Activated CD8-positive, alpha-beta memory T cell treated with anti-CD3 and anti-CD28 coated beads, Interleukin-2, amount 10 ng/mL, durations not matched to agents 7 days and 5 days (primary cell): ENCODE measurements around the gene ADAMTSL3. TPM values are rescaled to one million over a fixed set of nuclear protein-coding genes. Genes with fewer than 3 reads are reported as not detected.
A peak's percentile ranks its signal among the peaks of the same experiment; 100 is the strongest.
"Not testable (repeated sequence)": the region's sequence is repeated elsewhere in the genome, so short reads cannot be mapped to it uniquely, and the experiment has no call there.

ENCODE experiments used
- ATAC-seq: fragments of 150-1000 bp; cut with Tn5 transposase; one replicate; pipeline ENCODE4 v1.10.0; 2021; ENCODE audit warnings: moderate library complexity
- CTCF ChIA-PET: fragments of 350-600 bp; sonication (Branson Sonifier 250); formaldehyde crosslinking; loops from one replicate; lab custom pipeline; 2021; ENCODE audit warnings: antibody characterized with exemption; lab: Charles Lee
- DNase-seq: peaks from one replicate; pipeline ENCODE4 v3.0.0-alpha.2; 2020
- H3K27ac Mint-ChIP-seq: one replicate; pipeline ENCODE4 v1.8.0; 2021; ENCODE audit warnings: mild to moderate bottlenecking, mixed read lengths
- H3K27me3 Mint-ChIP-seq: one replicate; pipeline ENCODE4 v1.8.0; 2021; ENCODE audit warnings: mixed read lengths
- H3K36me3 Mint-ChIP-seq: one replicate; pipeline ENCODE4 v1.8.0; 2021; ENCODE audit warnings: mild to moderate bottlenecking, mixed read lengths
- H3K4me1 Mint-ChIP-seq: one replicate; pipeline ENCODE4 v1.8.0; 2021; ENCODE audit warnings: mixed read lengths
- H3K4me3 Mint-ChIP-seq: one replicate; pipeline ENCODE4 v1.8.0; 2021; ENCODE audit warnings: mild to moderate bottlenecking, moderate library complexity, mixed read lengths
- H3K9me3 Mint-ChIP-seq: one replicate; pipeline ENCODE4 v1.8.0; 2022; ENCODE audit warnings: low read depth, mixed read lengths
- total RNA-seq, 2 experiments: library from RNA; stranded (reverse); gene quantifications; one replicate each; pipeline ENCODE4 v1.2.3, GENCODE V29; 2021

Gene ADAMTSL3
- total RNA-seq, 2 experiments from 2014 or later = not detected

DNA sequence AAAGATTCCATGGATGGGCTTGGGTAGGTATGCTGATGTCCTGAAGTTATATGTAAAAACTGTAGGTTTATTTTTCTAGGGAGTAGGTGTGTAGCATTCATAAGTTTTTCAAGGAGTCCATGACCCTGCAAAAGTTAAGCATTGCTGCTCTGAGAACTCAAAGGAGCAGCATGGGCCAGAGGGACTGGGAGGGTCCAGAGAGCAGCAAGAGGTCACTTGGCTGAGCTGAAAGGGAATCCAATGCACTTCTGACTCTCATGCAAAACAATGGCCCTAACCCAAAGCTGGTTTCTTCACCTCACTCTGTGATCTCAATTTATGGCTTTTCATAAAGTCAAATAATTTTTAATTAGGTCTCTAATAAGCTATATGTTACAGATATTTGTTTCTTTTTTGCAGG is 383.4 kb downstream of the ADAMTSL3 start:
- H3K4me1 Mint-ChIP-seq = no peaks in the 10 kb centered on the region
- H3K9me3 Mint-ChIP-seq = no peaks in the 10 kb centered on the region
- no peaks in the 10 kb centered on the region for H3K36me3 Mint-ChIP-seq
- ATAC-seq = no peak
- H3K4me3 Mint-ChIP-seq = no peak overlapping the region
- no peak overlapping the region for H3K27ac Mint-ChIP-seq
- CTCF ChIA-PET = no interaction called here
- no peak for DNase-seq
- peaks cover 8% of the 10 kb centered on the region for H3K27me3 Mint-ChIP-seq

DNA sequence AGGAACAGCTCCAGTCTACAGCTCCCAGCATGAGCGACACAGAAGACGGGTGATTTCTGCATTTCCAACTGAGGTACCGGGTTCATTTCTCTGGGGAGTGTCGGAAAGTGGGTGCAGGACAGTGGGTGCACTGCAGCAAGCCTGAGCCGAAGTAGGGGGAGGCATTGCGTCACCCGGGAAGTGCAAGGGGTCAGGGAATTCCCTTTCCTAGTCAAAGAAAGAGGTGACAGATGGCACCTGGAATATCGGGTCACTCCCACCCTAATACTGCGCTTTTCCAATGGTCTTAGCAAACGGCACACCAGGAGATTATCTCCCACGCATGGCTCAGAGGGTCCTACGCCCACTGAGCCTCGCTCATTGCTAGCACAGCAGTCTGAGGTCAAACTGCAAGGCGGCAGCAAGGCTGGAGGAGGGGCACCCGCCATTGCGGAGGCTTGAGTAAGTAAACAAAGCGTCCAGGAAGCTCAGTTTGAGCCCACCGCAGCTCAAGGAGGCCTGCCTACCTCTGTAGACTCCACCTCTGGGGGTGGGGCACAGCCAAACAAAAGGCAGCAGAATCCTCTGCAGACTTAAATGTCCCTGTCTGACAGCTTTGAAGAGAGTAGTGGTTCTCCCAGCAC is 388.6 kb downstream of the ADAMTSL3 start:
- H3K4me3 Mint-ChIP-seq, DNase-seq, H3K36me3 Mint-ChIP-seq, CTCF ChIA-PET, H3K9me3 Mint-ChIP-seq, H3K4me1 Mint-ChIP-seq, H3K27ac Mint-ChIP-seq, H3K27me3 Mint-ChIP-seq, ATAC-seq: not testable (repeated sequence)

DNA sequence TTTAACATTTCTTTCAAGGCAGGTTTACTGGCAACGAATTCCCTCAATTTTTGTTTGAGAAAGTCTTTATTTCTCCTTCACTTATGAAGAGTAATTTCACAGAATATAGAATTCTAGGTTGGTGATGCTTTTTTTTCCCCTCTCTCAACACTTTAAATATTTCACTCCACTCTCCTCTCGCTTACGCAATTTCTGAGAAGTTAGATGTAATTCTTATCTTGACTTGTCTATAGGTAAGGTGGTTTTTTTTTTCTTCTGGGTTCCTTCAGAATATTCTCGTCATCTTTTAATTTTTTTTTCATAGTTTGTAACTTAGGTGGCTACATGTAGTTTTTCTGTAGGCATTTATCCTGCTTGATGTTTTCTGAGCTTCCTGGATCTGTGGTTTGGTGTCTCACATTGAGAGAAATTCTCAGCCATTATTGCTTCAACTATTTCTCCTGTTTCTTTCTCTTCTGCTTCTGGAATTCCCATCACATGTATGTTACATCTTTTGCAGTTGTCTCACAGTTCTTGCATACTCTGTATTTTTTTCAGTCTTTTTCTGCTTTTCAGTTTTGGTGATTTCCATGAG is 392.2 kb downstream of the ADAMTSL3 start:
- ATAC-seq = no peak
- Mint-ChIP-seq H3K4me1 (no peaks in the 10 kb centered on the region), H3K36me3 (no peaks in the 10 kb centered on the region), H3K27me3 (peaks cover 2% of the 10 kb centered on the region), H3K9me3 (no peaks in the 10 kb centered on the region), H3K4me3 (no peak overlapping the region), H3K27ac (no peak overlapping the region)
- CTCF ChIA-PET = no interaction called here
- no peak for DNase-seq

DNA sequence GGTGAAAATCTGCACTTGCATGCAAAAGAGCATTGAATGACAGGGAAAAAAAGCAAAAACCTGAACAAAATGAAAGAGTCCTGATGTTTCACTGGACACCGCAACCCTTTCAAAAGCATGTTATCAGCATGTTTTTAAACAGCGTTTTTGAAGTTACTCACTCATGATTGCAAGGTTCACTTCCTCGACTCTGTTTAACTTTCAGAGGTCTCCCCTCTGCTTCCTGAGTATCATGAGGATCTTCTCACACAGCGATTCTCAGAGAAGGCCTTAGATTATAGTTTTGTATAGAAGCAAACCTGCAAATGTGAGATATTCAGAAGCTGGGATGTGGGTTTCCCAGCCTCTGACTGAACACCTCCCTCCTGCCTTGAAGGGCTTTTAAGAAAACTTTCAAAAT is 395.6 kb downstream of the ADAMTSL3 start:
- H3K4me1 Mint-ChIP-seq, H3K9me3 Mint-ChIP-seq, H3K4me3 Mint-ChIP-seq, H3K27ac Mint-ChIP-seq, H3K36me3 Mint-ChIP-seq, H3K27me3 Mint-ChIP-seq, ATAC-seq, CTCF ChIA-PET, DNase-seq: not testable (repeated sequence)

DNA sequence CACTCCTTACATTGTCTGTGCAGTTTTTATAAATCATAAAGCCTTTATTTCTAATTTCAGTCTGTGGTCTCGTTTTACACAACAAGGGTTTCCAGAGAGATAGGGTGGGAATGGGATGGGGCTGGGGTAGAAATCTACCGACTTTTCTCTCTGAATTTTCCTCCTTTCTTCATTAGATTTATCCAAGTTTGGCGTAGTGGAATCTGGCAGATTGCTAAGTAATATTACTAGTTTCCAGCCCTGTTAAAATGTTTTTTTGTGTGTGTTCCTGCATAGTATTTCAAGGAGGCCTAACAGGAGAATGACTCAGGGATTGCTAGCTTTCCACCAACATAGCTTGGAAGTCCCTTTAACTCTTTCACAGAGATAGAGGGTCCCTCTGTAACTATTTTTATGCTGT is 396.2 kb downstream of the ADAMTSL3 start:
- no peaks in the 10 kb centered on the region for H3K9me3 Mint-ChIP-seq
- H3K4me1 Mint-ChIP-seq = no peaks in the 10 kb centered on the region
- H3K36me3 Mint-ChIP-seq = no peaks in the 10 kb centered on the region
- CTCF ChIA-PET = no interaction called here
- no peak overlapping the region for H3K4me3 Mint-ChIP-seq
- DNase-seq (no peak), ATAC-seq (no peak)
- H3K27me3 Mint-ChIP-seq = no peaks in the 10 kb centered on the region
- no peak overlapping the region for H3K27ac Mint-ChIP-seq

DNA sequence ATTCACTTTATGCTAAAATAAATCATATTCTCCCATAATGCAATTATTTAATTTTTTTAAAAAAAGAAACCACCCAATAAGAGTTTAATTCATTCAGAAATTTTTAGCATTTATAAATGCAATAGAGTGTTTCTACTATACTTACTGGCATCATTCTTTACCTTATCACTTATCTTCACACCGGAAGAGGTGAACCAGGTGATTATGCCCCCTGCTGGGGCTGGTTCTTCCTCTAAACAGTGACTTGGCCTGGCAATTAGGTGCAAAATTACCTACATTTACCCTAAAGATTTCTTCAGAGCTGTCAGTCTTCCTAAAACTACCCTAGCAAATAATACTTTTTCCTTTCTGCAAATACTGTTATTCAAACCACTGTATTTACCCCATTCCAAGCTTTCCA is 397.2 kb downstream of the ADAMTSL3 start:
- H3K27me3 Mint-ChIP-seq, H3K4me1 Mint-ChIP-seq, ATAC-seq, H3K27ac Mint-ChIP-seq, DNase-seq, H3K4me3 Mint-ChIP-seq, H3K9me3 Mint-ChIP-seq, H3K36me3 Mint-ChIP-seq, CTCF ChIA-PET: not testable (repeated sequence)

DNA sequence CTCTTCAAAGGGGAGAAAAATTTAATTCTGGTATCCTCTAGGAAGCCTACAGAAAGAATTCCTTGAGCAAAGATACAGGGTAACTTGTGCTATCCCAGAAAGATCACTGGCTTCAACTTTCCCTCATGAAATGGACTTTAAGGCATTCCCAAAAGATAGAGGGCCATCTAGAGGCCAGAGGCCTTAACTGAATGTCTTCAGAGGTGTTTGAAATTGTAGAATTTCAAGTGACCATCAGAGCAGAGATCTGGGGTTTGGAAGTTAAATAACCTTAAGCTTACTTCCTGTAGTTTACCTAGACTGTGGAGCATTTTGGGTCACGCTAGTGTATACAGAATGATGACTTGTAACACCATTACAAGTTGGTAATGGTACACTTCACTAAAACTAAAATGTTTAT is 400.6 kb downstream of the ADAMTSL3 start:
- H3K27me3 Mint-ChIP-seq, H3K4me1 Mint-ChIP-seq, CTCF ChIA-PET, H3K27ac Mint-ChIP-seq, H3K36me3 Mint-ChIP-seq, H3K9me3 Mint-ChIP-seq, ATAC-seq, H3K4me3 Mint-ChIP-seq, DNase-seq: not testable (repeated sequence)

DNA sequence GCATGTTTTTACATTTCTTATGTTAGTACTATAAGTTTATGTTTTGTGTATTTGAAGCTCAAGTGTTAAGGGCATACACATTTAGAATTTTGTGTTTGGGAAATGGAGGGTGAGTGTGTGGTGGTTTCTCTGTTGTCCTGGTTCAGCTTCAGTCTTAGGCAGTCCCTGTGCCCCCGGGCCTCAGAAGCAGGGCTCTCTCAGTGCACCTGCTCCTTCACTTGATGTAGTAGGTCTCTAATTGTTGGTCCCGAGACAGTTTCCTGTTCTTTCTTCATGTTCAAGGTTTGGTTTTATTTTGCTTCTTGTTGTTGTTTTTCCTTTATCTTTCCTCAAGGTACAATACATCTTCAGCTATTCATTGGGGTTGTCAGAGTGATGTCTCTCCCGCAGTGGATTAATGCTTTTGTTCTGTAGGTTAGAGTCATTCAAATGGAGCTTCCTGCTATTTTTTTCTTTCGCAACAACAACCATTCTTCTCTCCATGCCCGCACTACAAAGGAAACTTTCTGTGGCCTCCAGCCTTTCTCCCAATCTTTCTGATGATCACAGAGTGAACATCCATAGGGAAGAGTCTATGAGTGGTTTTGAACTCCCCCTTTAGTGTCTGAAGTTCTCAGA is 403.9 kb downstream of the ADAMTSL3 start:
- CTCF ChIA-PET = no interaction called here
- ATAC-seq (no peak), DNase-seq (no peak)
- peaks cover 7% of the 10 kb centered on the region for H3K9me3 Mint-ChIP-seq
- no peaks in the 10 kb centered on the region for H3K27me3 Mint-ChIP-seq
- H3K27ac Mint-ChIP-seq = no peak overlapping the region
- no peak overlapping the region for H3K4me3 Mint-ChIP-seq
- no peaks in the 10 kb centered on the region for H3K36me3 Mint-ChIP-seq
- H3K4me1 Mint-ChIP-seq = no peaks in the 10 kb centered on the region

DNA sequence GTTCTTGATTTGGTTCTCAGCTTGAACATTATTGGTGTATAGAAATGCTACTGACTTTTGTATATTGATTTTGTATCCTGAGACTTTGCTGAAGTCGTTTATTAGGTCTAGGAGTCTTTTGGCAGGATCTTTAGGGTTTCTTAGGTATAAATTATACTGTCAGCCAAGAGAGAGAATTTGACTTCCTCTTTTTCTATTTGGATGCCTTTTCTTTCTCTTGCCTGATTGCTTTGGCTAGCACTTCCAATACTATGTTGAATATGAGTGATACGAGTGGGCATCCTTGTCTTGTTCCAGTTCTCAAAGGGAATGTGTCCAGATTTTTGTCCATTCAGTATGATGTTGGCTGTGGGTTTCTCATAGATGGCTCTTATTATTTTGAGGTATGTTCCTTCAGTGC is 409.8 kb downstream of the ADAMTSL3 start:
- H3K4me3 Mint-ChIP-seq, H3K9me3 Mint-ChIP-seq, H3K4me1 Mint-ChIP-seq, ATAC-seq, H3K27me3 Mint-ChIP-seq, H3K36me3 Mint-ChIP-seq, DNase-seq, H3K27ac Mint-ChIP-seq, CTCF ChIA-PET: not testable (repeated sequence)

DNA sequence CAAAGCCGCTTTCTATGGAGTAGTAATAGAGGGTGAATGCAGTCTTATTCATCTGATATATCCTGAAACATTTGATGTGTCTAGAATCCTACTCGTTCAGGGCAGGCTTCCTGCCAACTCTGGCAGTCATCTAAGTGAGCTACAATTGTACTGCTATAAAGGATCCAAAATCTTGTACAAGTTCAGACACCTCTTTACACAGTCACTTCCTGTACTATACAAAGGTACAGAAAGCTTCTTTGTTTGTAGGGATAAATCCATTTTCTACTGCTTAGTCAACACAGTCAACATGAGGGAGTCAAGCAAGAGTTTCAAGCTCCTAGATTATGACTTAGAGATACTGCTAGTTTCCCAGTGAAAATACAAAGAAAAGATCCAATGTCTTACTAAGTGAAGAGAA is 414.8 kb downstream of the ADAMTSL3 start:
- H3K4me1 Mint-ChIP-seq, ATAC-seq, H3K4me3 Mint-ChIP-seq, H3K36me3 Mint-ChIP-seq, H3K9me3 Mint-ChIP-seq, DNase-seq, H3K27ac Mint-ChIP-seq: not testable (repeated sequence)
- CTCF ChIA-PET = interaction anchor here (0.6 kb wide), 1 partner anchor 35 kb away, joined by 3 read pairs; no protein-coding TSS in a partner anchor
- H3K27me3 Mint-ChIP-seq = peaks cover 13% of the 10 kb centered on the region

DNA sequence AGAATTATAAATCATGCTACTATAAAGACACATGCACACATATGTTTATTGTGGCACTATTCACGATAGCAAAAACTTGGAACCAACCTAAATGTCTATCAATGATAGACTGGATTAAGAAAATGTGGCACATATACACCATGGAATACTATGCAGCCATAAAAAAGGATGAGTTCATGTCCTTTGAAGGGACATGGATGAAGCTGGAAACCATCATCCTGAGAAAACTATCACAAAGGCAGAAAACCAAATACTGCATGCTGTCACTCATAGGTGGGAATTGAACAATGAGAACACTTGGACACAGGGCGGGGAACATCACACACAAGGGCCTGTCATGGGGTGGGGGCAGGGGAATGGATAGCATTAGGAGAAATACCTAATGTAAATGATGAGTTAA is 424.1 kb downstream of the ADAMTSL3 start:
- H3K36me3 Mint-ChIP-seq, H3K9me3 Mint-ChIP-seq, H3K4me1 Mint-ChIP-seq, H3K4me3 Mint-ChIP-seq, H3K27ac Mint-ChIP-seq, ATAC-seq, DNase-seq, CTCF ChIA-PET: not testable (repeated sequence)
- peaks cover 69% of the 10 kb centered on the region for H3K27me3 Mint-ChIP-seq

DNA sequence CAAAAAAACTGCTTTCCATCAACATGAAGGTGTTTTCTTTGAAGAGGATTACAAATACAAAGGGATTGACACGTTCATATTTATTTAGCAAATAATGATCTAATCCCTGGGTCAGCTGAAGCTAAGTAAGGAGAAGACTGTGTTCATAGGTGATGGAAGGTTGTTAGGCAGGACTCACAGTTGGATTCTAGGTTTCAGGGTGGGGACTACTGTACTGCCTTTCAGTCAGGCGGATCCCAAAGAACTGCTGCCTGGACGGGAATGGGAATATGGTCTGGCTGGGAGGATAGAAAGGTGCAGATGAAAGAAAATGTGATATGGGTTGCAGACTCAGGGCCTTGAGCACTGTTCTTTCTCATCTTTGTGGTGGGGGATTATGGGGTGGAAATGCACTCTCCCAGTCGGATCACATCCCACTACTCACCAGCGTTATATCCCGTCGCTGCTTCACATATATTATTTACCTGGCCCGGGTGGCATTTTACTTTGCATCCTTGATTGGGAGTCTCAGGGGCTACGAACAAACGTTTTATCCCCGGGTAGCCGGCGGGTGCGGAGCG is 425.5 kb downstream of the ADAMTSL3 start:
- peaks cover 73% of the 10 kb centered on the region for H3K27me3 Mint-ChIP-seq
- H3K36me3 Mint-ChIP-seq, H3K4me1 Mint-ChIP-seq, CTCF ChIA-PET, DNase-seq, ATAC-seq, H3K9me3 Mint-ChIP-seq, H3K27ac Mint-ChIP-seq: not testable (repeated sequence)
- H3K4me3 Mint-ChIP-seq = peak overlapping the region; percentile 69

DNA sequence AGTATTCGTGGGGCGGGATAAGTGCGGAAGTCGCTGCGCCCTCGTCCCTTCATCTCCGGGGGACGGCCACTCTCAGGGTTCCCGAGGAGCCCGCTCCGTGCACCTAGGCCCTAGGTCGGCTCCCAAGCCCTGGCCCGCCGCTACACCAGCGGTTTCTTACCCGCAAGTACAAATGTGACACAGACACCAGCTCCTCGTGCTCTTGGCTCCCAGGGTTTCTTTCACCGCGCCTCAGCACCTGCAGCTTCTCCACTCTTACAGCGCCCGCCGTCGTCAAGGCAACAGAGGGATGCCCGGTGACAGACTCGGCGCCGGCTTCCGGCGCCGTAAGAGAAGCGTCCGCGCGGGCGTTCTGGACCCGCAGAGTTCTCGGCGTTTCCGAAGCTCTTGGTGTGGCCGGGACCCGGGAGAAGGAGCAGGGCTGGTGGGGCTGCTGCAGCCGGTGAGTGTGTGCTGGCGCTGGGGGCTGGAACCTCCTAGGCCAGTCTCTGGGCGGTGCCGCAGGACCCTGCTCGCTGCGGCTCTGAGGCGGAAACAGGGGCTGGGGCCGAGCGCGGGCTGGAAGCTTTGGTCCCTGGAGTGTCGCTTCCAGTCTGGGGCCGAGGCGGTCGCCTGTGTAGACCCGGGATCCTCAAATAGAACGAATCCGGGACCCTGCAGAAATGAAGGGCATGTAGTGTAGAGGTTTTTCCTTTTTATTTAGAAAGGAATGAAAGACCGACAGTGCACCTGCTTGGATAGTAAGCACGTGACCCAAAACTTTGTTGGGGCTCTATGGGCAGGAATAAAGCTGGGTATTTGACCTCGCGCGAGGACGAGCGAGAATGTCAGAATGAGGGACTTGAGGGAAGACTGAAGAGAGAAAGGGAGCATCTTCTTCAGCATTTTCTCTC is 426.2 kb downstream of the ADAMTSL3 start:
- H3K27me3 Mint-ChIP-seq = peaks cover 69% of the 10 kb centered on the region

More for the DNA sequence above, 426.2 kb downstream of the ADAMTSL3 start:
- Mint-ChIP-seq H3K27ac (no peak overlapping the region), H3K4me3 (peak overlapping the region; percentile 69), H3K36me3 (no peaks in the 10 kb centered on the region), H3K4me1 (peaks cover 6% of the 10 kb centered on the region), H3K9me3 (no peaks in the 10 kb centered on the region)
- CTCF ChIA-PET = no interaction called here
- peak; percentile 74 for DNase-seq
- ATAC-seq = peak; percentile 83
